ENCODE measurements around the gene ANP32B.

The ANP32B gene

GRCh38 chr9:97969014-97969413 is 14.1 kb upstream of the ANP32B start:
- Histone ChIP-seq H3K4me1 (ENCODE audit: control insufficient read depth, insufficient read depth, low read depth, low read length) (no peaks in the 10 kb centered on the region), H3K9me3 (ENCODE audit: control insufficient read depth, low read length) (no peaks in the 10 kb centered on the region), H3K4me2 (ENCODE audit: low read length, poor library complexity, severe bottlenecking) (no peak overlapping the region), H2BK5ac (ENCODE audit: low read depth, low read length, poor library complexity, severe bottlenecking) (no peak overlapping the region), H3K36me3 (ENCODE audit: control insufficient read depth in 1 of 2, insufficient read depth in 2 of 2, low read depth in 1 of 2, low read length in 2 of 2) (no peaks in the 10 kb centered on the region), H3K4me3 (ENCODE audit: insufficient read depth in 1 of 2, low read depth in 1 of 2, low read length in 2 of 2) (no peak overlapping the region), H3K79me1 (replicated peaks; ENCODE audit: low read length, poor library complexity, severe bottlenecking) (no peaks in the 10 kb centered on the region), H4K91ac (ENCODE audit: low read length) (no peak overlapping the region), H3K14ac (ENCODE audit: low read length in 2 of 2) (no peak overlapping the region), H2BK15ac (ENCODE audit: low read depth, poor library complexity, severe bottlenecking) (no peak overlapping the region), H2BK12ac (ENCODE audit: low read length in 2 of 2) (no peak overlapping the region), H2BK120ac (ENCODE audit: low read depth, low read length) (no peak overlapping the region), H2AFZ (ENCODE audit: low read depth, low read length) (no peak overlapping the region), H4K8ac (ENCODE audit: low read length) (no peak overlapping the region), H3K23ac (ENCODE audit: low read length in 2 of 2) (no peak overlapping the region), H3K27me3 (ENCODE audit: control insufficient read depth in 1 of 2, insufficient read depth in 1 of 2, low read length in 2 of 2) (peaks cover 10 to 28% of the 10 kb centered on the region in 2 experiments), H2AK5ac (ENCODE audit: low read length, severe bottlenecking) (no peak overlapping the region), H3K4ac (ENCODE audit: low read depth in 1 of 2, low read length in 2 of 2) (no peak overlapping the region), H3K9ac (ENCODE audit: low read length) (no peak overlapping the region), H3K27ac (ENCODE audit: low read length, poor library complexity, severe bottlenecking) (no peak overlapping the region), H3K18ac (ENCODE audit: low read depth in 1 of 2, low read length in 2 of 2) (no peak overlapping the region)
- WGBS: 100% methylated on average over 1 of the region's 2 CpGs
- no peak for DNase-seq

DNA sequence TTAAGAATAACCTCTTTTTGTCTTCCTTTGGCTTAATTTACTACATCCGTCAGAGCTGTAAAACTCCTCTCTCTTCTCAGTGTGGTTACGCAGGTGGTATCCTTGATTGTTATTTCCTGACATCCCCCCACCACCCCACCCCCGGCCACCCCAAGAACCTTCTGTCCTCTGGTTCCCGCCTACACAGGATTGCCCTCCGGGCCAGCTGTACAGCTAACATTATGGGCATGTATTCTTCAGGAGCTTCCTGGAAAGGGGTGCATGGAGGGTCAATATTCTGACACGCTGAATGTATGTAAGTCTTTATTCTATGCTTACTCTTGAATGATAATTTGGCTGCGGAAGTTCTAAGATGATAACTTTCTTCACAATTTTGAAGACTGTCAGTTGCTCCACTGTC is 13.0 kb upstream of the ANP32B start:
- no peak overlapping the region for H2AFZ ChIP-seq (ENCODE audit: low read depth, low read length)
- no peak overlapping the region for H4K8ac ChIP-seq (ENCODE audit: low read length)
- no peak overlapping the region for H3K27ac ChIP-seq (ENCODE audit: low read length, poor library complexity, severe bottlenecking)
- H3K79me1 ChIP-seq (replicated peaks; ENCODE audit: low read length, poor library complexity, severe bottlenecking): no peaks in the 10 kb centered on the region
- no peak overlapping the region for H4K91ac ChIP-seq (ENCODE audit: low read length)
- WGBS: 75% methylated on average over 6 of the region's 7 CpGs
- H3K9ac ChIP-seq (ENCODE audit: low read length): no peak overlapping the region
- H3K4ac ChIP-seq (ENCODE audit: low read depth in 1 of 2, low read length in 2 of 2): no peak overlapping the region
- H2AK5ac ChIP-seq (ENCODE audit: low read length, severe bottlenecking): no peak overlapping the region
- H3K4me3 ChIP-seq (ENCODE audit: insufficient read depth in 1 of 2, low read depth in 1 of 2, low read length in 2 of 2): no peak overlapping the region
- H3K4me1 ChIP-seq (ENCODE audit: control insufficient read depth, insufficient read depth, low read depth, low read length): no peaks in the 10 kb centered on the region
- no peak overlapping the region for H3K14ac ChIP-seq (ENCODE audit: low read length in 2 of 2)
- H3K9me3 ChIP-seq (ENCODE audit: control insufficient read depth, low read length): no peaks in the 10 kb centered on the region
- H2BK5ac ChIP-seq (ENCODE audit: low read depth, low read length, poor library complexity, severe bottlenecking): no peak overlapping the region
- DNase-seq: no peak
- no peak overlapping the region for H2BK12ac ChIP-seq (ENCODE audit: low read length in 2 of 2)
- no peak overlapping the region for H3K4me2 ChIP-seq (ENCODE audit: low read length, poor library complexity, severe bottlenecking)
- no peak overlapping the region for H2BK120ac ChIP-seq (ENCODE audit: low read depth, low read length)
- H3K27me3 ChIP-seq (ENCODE audit: control insufficient read depth in 1 of 2, insufficient read depth in 1 of 2, low read length in 2 of 2): peaks cover 10 to 18% of the 10 kb centered on the region in 2 experiments
- H3K36me3 ChIP-seq (ENCODE audit: control insufficient read depth in 1 of 2, insufficient read depth in 2 of 2, low read depth in 1 of 2, low read length in 2 of 2): no peaks in the 10 kb centered on the region
- H2BK15ac ChIP-seq (ENCODE audit: low read depth, poor library complexity, severe bottlenecking): no peak overlapping the region
- no peak overlapping the region for H3K18ac ChIP-seq (ENCODE audit: low read depth in 1 of 2, low read length in 2 of 2)
- no peak overlapping the region for H3K23ac ChIP-seq (ENCODE audit: low read length in 2 of 2)

- Histone ChIP-seq H3K27ac (ENCODE audit: low read length, poor library complexity, severe bottlenecking) (no peak overlapping the region), H2BK12ac (ENCODE audit: low read length in 2 of 2) (no peak overlapping the region), H3K79me1 (replicated peaks; ENCODE audit: low read length, poor library complexity, severe bottlenecking) (no peaks in the 10 kb centered on the region), H4K91ac (ENCODE audit: low read length) (no peak overlapping the region), H2BK15ac (ENCODE audit: low read depth, poor library complexity, severe bottlenecking) (no peak overlapping the region), H3K18ac (ENCODE audit: low read depth in 1 of 2, low read length in 2 of 2) (no peak overlapping the region), H3K27me3 (ENCODE audit: control insufficient read depth in 1 of 2, insufficient read depth in 1 of 2, low read length in 2 of 2) (peaks cover 0 to 6% of the 10 kb centered on the region in 2 experiments), H4K8ac (ENCODE audit: low read length) (no peak overlapping the region), H2AK5ac (ENCODE audit: low read length, severe bottlenecking) (no peak overlapping the region), H3K4ac (ENCODE audit: low read depth in 1 of 2, low read length in 2 of 2) (no peak overlapping the region), H2BK120ac (ENCODE audit: low read depth, low read length) (no peak overlapping the region), H3K36me3 (ENCODE audit: control insufficient read depth in 1 of 2, insufficient read depth in 2 of 2, low read depth in 1 of 2, low read length in 2 of 2) (no peaks in the 10 kb centered on the region), H3K23ac (ENCODE audit: low read length in 2 of 2) (no peak overlapping the region), H3K4me2 (ENCODE audit: low read length, poor library complexity, severe bottlenecking) (no peak overlapping the region), H3K9ac (ENCODE audit: low read length) (no peak overlapping the region), H3K4me3 (ENCODE audit: insufficient read depth in 1 of 2, low read depth in 1 of 2, low read length in 2 of 2) (no peak overlapping the region), H2BK5ac (ENCODE audit: low read depth, low read length, poor library complexity, severe bottlenecking) (no peak overlapping the region), H3K9me3 (ENCODE audit: control insufficient read depth, low read length) (no peaks in the 10 kb centered on the region), H3K14ac (ENCODE audit: low read length in 2 of 2) (no peak overlapping the region), H3K4me1 (ENCODE audit: control insufficient read depth, insufficient read depth, low read depth, low read length) (no peaks in the 10 kb centered on the region), H2AFZ (ENCODE audit: low read depth, low read length) (no peak overlapping the region)
- WGBS: 83% methylated on average over 4 of the region's 4 CpGs
- no peak for DNase-seq
These were observed 10.4 kb upstream of the ANP32B start for GRCh38 chr9:97972753-97973152.

DNA sequence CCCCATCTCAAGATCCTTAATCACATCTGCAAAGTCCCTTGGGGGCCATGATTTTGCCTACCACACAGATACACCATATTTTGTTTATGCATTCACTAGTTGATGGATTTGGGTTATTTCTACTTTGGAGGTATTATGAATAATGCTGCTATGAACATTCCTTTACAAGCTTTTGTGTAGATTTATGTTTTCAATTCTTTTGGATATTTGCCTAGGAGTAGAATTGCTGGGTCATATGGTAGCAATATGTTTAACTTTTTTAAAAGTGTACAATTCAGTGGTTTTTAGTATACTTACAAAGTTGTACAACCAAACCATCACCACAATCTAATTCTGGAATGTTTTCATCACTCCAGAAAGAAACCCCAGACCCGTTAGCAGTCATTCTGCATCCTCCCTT is 7.8 kb upstream of the ANP32B start:
- no peaks in the 10 kb centered on the region for H3K79me1 ChIP-seq (replicated peaks; ENCODE audit: low read length, poor library complexity, severe bottlenecking)
- peaks cover 0 to 9% of the 10 kb centered on the region in 2 experiments for H3K27me3 ChIP-seq (ENCODE audit: control insufficient read depth in 1 of 2, insufficient read depth in 1 of 2, low read length in 2 of 2)
- H3K14ac ChIP-seq (ENCODE audit: low read length in 2 of 2): no peak overlapping the region
- H2AFZ ChIP-seq (ENCODE audit: low read depth, low read length): no peak overlapping the region
- H3K9ac ChIP-seq (ENCODE audit: low read length): no peak overlapping the region
- no peak overlapping the region for H3K4ac ChIP-seq (ENCODE audit: low read depth in 1 of 2, low read length in 2 of 2)
- no peak overlapping the region for H2BK12ac ChIP-seq (ENCODE audit: low read length in 2 of 2)
- H4K91ac ChIP-seq (ENCODE audit: low read length): no peak overlapping the region
- no peak overlapping the region for H2BK5ac ChIP-seq (ENCODE audit: low read depth, low read length, poor library complexity, severe bottlenecking)
- no peak overlapping the region for H3K18ac ChIP-seq (ENCODE audit: low read depth in 1 of 2, low read length in 2 of 2)
- no peaks in the 10 kb centered on the region for H3K36me3 ChIP-seq (ENCODE audit: control insufficient read depth in 1 of 2, insufficient read depth in 2 of 2, low read depth in 1 of 2, low read length in 2 of 2)
- no peak overlapping the region for H4K8ac ChIP-seq (ENCODE audit: low read length)
- DNase-seq: no peak
- no peak overlapping the region for H3K4me2 ChIP-seq (ENCODE audit: low read length, poor library complexity, severe bottlenecking)
- no peaks in the 10 kb centered on the region for H3K9me3 ChIP-seq (ENCODE audit: control insufficient read depth, low read length)
- no peak overlapping the region for H2AK5ac ChIP-seq (ENCODE audit: low read length, severe bottlenecking)
- no peak overlapping the region for H3K23ac ChIP-seq (ENCODE audit: low read length in 2 of 2)
- no peak overlapping the region for H2BK120ac ChIP-seq (ENCODE audit: low read depth, low read length)
- H3K4me3 ChIP-seq (ENCODE audit: insufficient read depth in 1 of 2, low read depth in 1 of 2, low read length in 2 of 2): no peak overlapping the region
- H3K4me1 ChIP-seq (ENCODE audit: control insufficient read depth, insufficient read depth, low read depth, low read length): peaks cover 2% of the 10 kb centered on the region
- 73% methylated on average over 1 of the region's 1 CpG for WGBS
- no peak overlapping the region for H3K27ac ChIP-seq (ENCODE audit: low read length, poor library complexity, severe bottlenecking)
- no peak overlapping the region for H2BK15ac ChIP-seq (ENCODE audit: low read depth, poor library complexity, severe bottlenecking)

All from mesenchymal stem cell (in vitro differentiated cells and primary cell).